Measurements from ENCODE around the gene ELL. TPM values are rescaled to one million over a fixed set of nuclear protein-coding genes. Genes with fewer than 3 reads are reported as not detected.

Gene ELL
- total RNA-seq, 1 donor: 18.5 TPM

DNA sequence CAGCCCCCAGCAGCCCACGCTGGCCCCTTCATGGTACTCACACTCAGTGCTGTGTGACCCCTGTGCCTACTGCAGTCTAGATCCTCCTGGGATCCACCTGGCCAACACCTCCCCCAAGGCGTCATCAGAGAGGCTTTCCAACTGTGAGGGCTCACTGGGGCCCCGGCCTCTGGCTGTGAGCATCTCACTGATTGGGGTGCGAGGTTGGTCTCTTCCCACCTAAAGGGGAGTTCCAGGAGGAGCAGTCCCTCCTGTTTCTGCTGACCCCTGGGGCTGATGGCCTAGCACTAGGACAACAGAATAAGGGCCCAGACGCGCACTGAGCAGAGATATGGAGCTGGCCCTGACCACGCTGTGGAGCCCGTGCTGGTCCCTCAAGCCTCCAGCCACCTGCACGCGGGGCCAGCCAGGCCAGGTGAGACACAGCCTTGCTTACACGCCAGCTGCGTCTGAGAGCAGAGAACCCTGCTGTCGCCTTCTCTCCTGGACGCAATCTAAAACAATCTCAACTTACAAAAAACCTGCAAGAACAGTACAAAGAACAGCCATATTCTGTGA lies 32.2 kb downstream of the ELL start:
- TF ChIP-seq CTCF (IDR thresholded peaks at IDR 0.05; ENCODE audit: extremely low read depth, low read depth, low read length): no peak
- peaks cover 90% of the 10 kb centered on the region for H4K20me1 ChIP-seq (ENCODE audit: insufficient read depth, low read length)
- H3K27ac ChIP-seq (ENCODE audit: low read depth, low read length): no peak overlapping the region
- H3K9me3 ChIP-seq (ENCODE audit: low read depth, low read length): no peaks in the 10 kb centered on the region
- H3K4me2 ChIP-seq (ENCODE audit: insufficient read depth, low read length): no peak overlapping the region
- H2AFZ ChIP-seq (ENCODE audit: low read length): no peak overlapping the region
- peaks cover 98% of the 10 kb centered on the region for H3K79me2 ChIP-seq (ENCODE audit: insufficient read depth, low read length)
- no peak overlapping the region for H3K4me3 ChIP-seq (ENCODE audit: insufficient read depth, low read length)
- no peaks in the 10 kb centered on the region for H3K36me3 ChIP-seq (ENCODE audit: insufficient read depth, low read length)
- no peaks in the 10 kb centered on the region for H3K27me3 ChIP-seq (ENCODE audit: insufficient read depth, low read length)
- peaks cover 28% of the 10 kb centered on the region for H3K4me1 ChIP-seq (ENCODE audit: insufficient read depth, low read length)
- peak; percentile 5 for DNase-seq (ENCODE audit: insufficient read length, low spot score, missing footprints)

DNA sequence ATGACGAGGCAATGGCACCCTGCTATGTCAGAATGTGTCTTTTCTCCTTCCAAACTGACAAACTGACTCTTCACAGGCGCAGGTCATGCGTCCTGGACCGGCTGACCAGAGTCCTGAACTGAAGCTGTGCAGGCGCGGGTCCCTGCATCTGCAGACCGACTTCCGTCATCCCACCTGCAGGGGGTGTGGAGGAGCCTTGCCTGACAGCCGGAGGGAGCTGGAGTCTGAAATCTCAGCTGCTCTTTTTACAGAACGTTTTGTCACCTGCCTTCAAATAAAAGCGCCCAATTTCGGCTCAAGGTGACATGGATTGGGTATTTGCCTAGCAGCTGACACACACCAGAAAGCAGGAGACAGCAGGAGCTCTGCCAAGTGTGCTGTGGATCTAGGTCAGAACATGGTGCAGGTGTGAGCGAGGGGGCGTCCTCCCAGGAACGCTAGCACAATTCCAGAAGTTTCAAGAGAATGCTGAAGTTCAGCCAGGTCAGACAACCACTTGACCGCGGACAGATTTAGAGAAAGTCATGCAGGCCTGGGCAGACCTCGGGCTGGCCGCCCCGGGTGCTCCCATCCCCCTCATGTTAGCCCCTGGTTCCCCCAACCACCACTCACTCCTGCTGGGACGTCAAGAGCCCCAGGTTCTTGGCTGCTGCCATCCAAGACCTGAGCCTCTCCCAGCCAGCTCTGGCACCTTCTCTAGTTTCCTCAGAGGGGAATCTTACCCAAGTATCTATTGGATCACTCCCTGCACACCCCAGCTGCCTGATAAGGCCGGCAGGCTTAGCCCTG lies 32.8 kb downstream of the ELL start:
- H2AFZ ChIP-seq (ENCODE audit: low read length): no peak overlapping the region
- peaks cover 98% of the 10 kb centered on the region for H3K79me2 ChIP-seq (ENCODE audit: insufficient read depth, low read length)
- peaks cover 91% of the 10 kb centered on the region for H4K20me1 ChIP-seq (ENCODE audit: insufficient read depth, low read length)
- DNase-seq (ENCODE audit: insufficient read length, low spot score, missing footprints): peak; percentile 83
- H3K36me3 ChIP-seq (ENCODE audit: insufficient read depth, low read length): no peaks in the 10 kb centered on the region
- no peaks in the 10 kb centered on the region for H3K27me3 ChIP-seq (ENCODE audit: insufficient read depth, low read length)
- no peak overlapping the region for H3K27ac ChIP-seq (ENCODE audit: low read depth, low read length)
- no peak overlapping the region for H3K4me3 ChIP-seq (ENCODE audit: insufficient read depth, low read length)
- peak; percentile 16 for TF ChIP-seq CTCF (IDR thresholded peaks at IDR 0.05; ENCODE audit: extremely low read depth, low read depth, low read length)
- no peak overlapping the region for H3K4me2 ChIP-seq (ENCODE audit: insufficient read depth, low read length)
- H3K9me3 ChIP-seq (ENCODE audit: low read depth, low read length): no peaks in the 10 kb centered on the region
- peaks cover 21% of the 10 kb centered on the region for H3K4me1 ChIP-seq (ENCODE audit: insufficient read depth, low read length)

DNA sequence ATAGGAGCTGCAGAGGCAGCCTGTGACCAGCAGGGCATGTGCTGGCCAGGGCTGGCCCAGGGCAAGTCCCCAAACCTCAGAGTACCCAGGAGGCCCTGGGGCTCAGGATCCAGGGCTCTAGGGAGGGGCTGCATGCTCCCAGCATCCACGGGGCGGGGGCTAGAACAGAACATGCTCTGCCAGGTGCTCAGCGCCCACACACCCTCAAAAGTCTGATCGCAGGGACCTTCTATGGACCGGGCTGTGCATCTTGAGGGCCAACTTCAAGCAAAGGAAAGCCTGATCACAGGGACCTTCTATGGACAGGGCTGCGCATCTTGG lies 33.5 kb downstream of the ELL start:
- no peak overlapping the region for H3K27ac ChIP-seq (ENCODE audit: low read depth, low read length)
- H2AFZ ChIP-seq (ENCODE audit: low read length): no peak overlapping the region
- peaks cover 98% of the 10 kb centered on the region for H3K79me2 ChIP-seq (ENCODE audit: insufficient read depth, low read length)
- peak; percentile 51 for TF ChIP-seq CTCF (IDR thresholded peaks at IDR 0.05; ENCODE audit: extremely low read depth, low read depth, low read length)
- H3K27me3 ChIP-seq (ENCODE audit: insufficient read depth, low read length): no peaks in the 10 kb centered on the region
- peaks cover 18% of the 10 kb centered on the region for H3K4me1 ChIP-seq (ENCODE audit: insufficient read depth, low read length)
- H4K20me1 ChIP-seq (ENCODE audit: insufficient read depth, low read length): peaks cover 91% of the 10 kb centered on the region
- no peak overlapping the region for H3K4me3 ChIP-seq (ENCODE audit: insufficient read depth, low read length)
- DNase-seq (ENCODE audit: insufficient read length, low spot score, missing footprints): peak; percentile 95
- no peak overlapping the region for H3K4me2 ChIP-seq (ENCODE audit: insufficient read depth, low read length)
- H3K9me3 ChIP-seq (ENCODE audit: low read depth, low read length): no peaks in the 10 kb centered on the region
- no peaks in the 10 kb centered on the region for H3K36me3 ChIP-seq (ENCODE audit: insufficient read depth, low read length)

DNA sequence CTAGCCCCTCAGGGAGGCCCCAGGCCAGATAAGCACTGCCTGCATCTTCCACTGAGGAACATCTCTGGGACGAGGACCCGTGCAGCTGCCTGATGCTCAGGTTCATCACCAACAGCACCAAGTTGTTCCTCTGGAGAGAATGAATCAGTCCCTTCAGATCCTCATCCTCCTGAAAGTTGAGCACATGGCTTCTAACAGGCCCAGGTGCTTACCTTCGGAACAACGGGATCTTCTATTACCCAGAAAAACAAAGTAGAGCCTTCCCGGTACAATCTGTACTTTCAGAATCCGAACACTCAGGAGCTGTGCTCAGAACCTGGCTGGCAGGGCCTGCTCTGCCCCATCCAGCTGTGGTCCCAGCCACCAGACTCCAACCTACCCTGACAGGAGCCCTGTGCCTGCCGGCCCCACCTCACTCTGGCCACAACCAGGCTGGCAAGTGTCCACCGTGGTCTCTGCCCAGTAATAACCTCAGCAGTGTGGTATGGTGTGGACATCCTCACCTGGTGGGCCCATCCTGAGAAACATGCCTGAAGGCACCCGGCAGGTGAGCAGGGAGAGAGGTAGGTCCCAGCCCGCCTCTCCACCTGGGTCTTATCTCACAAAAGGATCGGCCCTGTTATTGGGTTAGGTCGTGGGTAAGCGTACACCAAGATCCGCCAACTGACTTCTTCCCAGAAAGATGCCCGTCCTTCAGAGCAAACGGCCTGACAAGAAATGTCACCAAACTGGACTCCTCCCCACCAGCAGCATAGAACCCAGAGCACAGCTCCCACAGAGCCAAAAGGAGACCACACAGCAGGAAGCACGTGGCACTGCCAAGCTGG lies 34.1 kb downstream of the ELL start:
- H3K27me3 ChIP-seq (ENCODE audit: insufficient read depth, low read length): no peaks in the 10 kb centered on the region
- TF ChIP-seq CTCF (IDR thresholded peaks at IDR 0.05; ENCODE audit: extremely low read depth, low read depth, low read length): no peak
- H3K27ac ChIP-seq (ENCODE audit: low read depth, low read length): no peak overlapping the region
- peak; percentile 75 for DNase-seq (ENCODE audit: insufficient read length, low spot score, missing footprints)
- H3K79me2 ChIP-seq (ENCODE audit: insufficient read depth, low read length): peaks cover 98% of the 10 kb centered on the region
- H3K4me1 ChIP-seq (ENCODE audit: insufficient read depth, low read length): peaks cover 20% of the 10 kb centered on the region
- peaks cover 91% of the 10 kb centered on the region for H4K20me1 ChIP-seq (ENCODE audit: insufficient read depth, low read length)
- H3K9me3 ChIP-seq (ENCODE audit: low read depth, low read length): no peaks in the 10 kb centered on the region
- no peak overlapping the region for H3K4me3 ChIP-seq (ENCODE audit: insufficient read depth, low read length)
- H3K36me3 ChIP-seq (ENCODE audit: insufficient read depth, low read length): no peaks in the 10 kb centered on the region
- H2AFZ ChIP-seq (ENCODE audit: low read length): no peak overlapping the region
- H3K4me2 ChIP-seq (ENCODE audit: insufficient read depth, low read length): no peak overlapping the region

Data from osteoblast (primary cell).